ENCODE measurements around the gene CDH4.

CDH4 gene

GRCh38 chr20:61661025-61661424 lies 409.0 kb downstream of the CDH4 start:
- in situ Hi-C loops (cut with MboI; ENCODE audit: low sequenced_read_pairs), result no loop called here

- in situ Hi-C loops (cut with MboI; ENCODE audit: low sequenced_read_pairs), result no loop called here
Observed at GRCh38 chr20:61661583-61661982, 409.5 kb downstream of the CDH4 start.

GRCh38 chr20:61662226-61662967 lies 410.3 kb downstream of the CDH4 start:
- in situ Hi-C loops (cut with MboI; ENCODE audit: low sequenced_read_pairs), result no loop called here

GRCh38 chr20:61662968-61663331 lies 410.9 kb downstream of the CDH4 start:
- in situ Hi-C loops (cut with MboI; ENCODE audit: low sequenced_read_pairs), result no loop called here

- in situ Hi-C loops (cut with MboI; ENCODE audit: low sequenced_read_pairs), result no loop called here
Observed at GRCh38 chr20:61663521-61664425, 411.7 kb downstream of the CDH4 start.

GRCh38 chr20:61664556-61665320 lies 412.7 kb downstream of the CDH4 start:
- in situ Hi-C loops (cut with MboI; ENCODE audit: low sequenced_read_pairs), result no loop called here

- in situ Hi-C loops (cut with MboI; ENCODE audit: low sequenced_read_pairs), result no loop called here
Observed at GRCh38 chr20:61665528-61666470, 413.7 kb downstream of the CDH4 start.

GRCh38 chr20:61666471-61666832 lies 414.4 kb downstream of the CDH4 start:
- in situ Hi-C loops (cut with MboI; ENCODE audit: low sequenced_read_pairs), result no loop called here

GRCh38 chr20:61667056-61667792 lies 415.2 kb downstream of the CDH4 start:
- in situ Hi-C loops (cut with MboI; ENCODE audit: low sequenced_read_pairs), result no loop called here

- in situ Hi-C loops (cut with MboI; ENCODE audit: low sequenced_read_pairs), result no loop called here
Observed at GRCh38 chr20:61668065-61668650, 416.1 kb downstream of the CDH4 start.

GRCh38 chr20:61668771-61669503 lies 416.9 kb downstream of the CDH4 start:
- in situ Hi-C loops (cut with MboI; ENCODE audit: low sequenced_read_pairs), result no loop called here

GRCh38 chr20:61670274-61670673 lies 418.2 kb downstream of the CDH4 start:
- in situ Hi-C loops (cut with MboI; ENCODE audit: low sequenced_read_pairs), result no loop called here

- in situ Hi-C loops (cut with MboI; ENCODE audit: low sequenced_read_pairs), result no loop called here
Observed at GRCh38 chr20:61671559-61671958, 419.5 kb downstream of the CDH4 start.

- in situ Hi-C loops (cut with MboI; ENCODE audit: low sequenced_read_pairs), result no loop called here
Observed at GRCh38 chr20:61673152-61673847, 421.2 kb downstream of the CDH4 start.

GRCh38 chr20:61674121-61674520 lies 422.1 kb downstream of the CDH4 start:
- in situ Hi-C loops (cut with MboI; ENCODE audit: low sequenced_read_pairs), result no loop called here

GRCh38 chr20:61674688-61675087 lies 422.6 kb downstream of the CDH4 start:
- in situ Hi-C loops (cut with MboI; ENCODE audit: low sequenced_read_pairs), result no loop called here

- in situ Hi-C loops (cut with MboI; ENCODE audit: low sequenced_read_pairs), result no loop called here
Observed at GRCh38 chr20:61677928-61678327, 425.9 kb downstream of the CDH4 start.

GRCh38 chr20:61678437-61678836 lies 426.4 kb downstream of the CDH4 start:
- in situ Hi-C loops (cut with MboI; ENCODE audit: low sequenced_read_pairs), result no loop called here

Measured in HL-60/S4 treated with phorbol 12-myristate 13-acetate at 8.2 ng/mL for 4 days and 3 days (cell line).